NCI-H2227 (cell line): ENCODE measurements around the gene TBC1D24.
"Not testable (repeated sequence)": the region's sequence is repeated elsewhere in the genome, so short reads cannot be mapped to it uniquely, and the experiment has no call there.

ENCODE experiments used
- DNase-seq: peaks from one replicate; lab custom pipeline; 2025; ENCODE audit not compliant: unreplicated experiment; lab: John Stamatoyannopoulos, UW

Gene TBC1D24

GRCh38 chr16:2468233-2468724 is 6.6 kb upstream of the TBC1D24 start:
- no peak for DNase-seq

GRCh38 chr16:2468725-2469398 is 6.1 kb upstream of the TBC1D24 start:
- no peak for DNase-seq

- no peak for DNase-seq
Measured at GRCh38 chr16:2469399-2470233, 5.3 kb upstream of the TBC1D24 start.

- DNase-seq, result no peak
Measured at GRCh38 chr16:2470234-2470601, 4.7 kb upstream of the TBC1D24 start.

GRCh38 chr16:2470603-2471015 is 4.3 kb upstream of the TBC1D24 start:
- DNase-seq, result peak; percentile 62

- DNase-seq, result peak; percentile 87
Measured at GRCh38 chr16:2471016-2471652, 3.8 kb upstream of the TBC1D24 start, which contains the start of gene NTN3. Gene NTN3, plus strand, starts transcription at chr16:2471297. Its CDS starts 405 bp downstream, at chr16:2471702.

- DNase-seq, result no peak
Measured at GRCh38 chr16:2471653-2472487, 3.1 kb upstream of the TBC1D24 start.

- DNase-seq, result no peak
Measured at GRCh38 chr16:2472488-2472864, 2.5 kb upstream of the TBC1D24 start.

- DNase-seq, result no peak
Measured at GRCh38 chr16:2472885-2473445, 2.0 kb upstream of the TBC1D24 start.

GRCh38 chr16:2473446-2473926 is 1.4 kb upstream of the TBC1D24 start:
- DNase-seq, result peak; percentile 61

- peak; percentile 60 for DNase-seq
Measured at GRCh38 chr16:2473999-2474876, 689 bp upstream of the TBC1D24 start.

- DNase-seq, result peak; percentile 50
Measured at GRCh38 chr16:2475413-2476344, 752 bp downstream of the TBC1D24 start.

GRCh38 chr16:2476345-2476720 is 1.4 kb downstream of the TBC1D24 start:
- no peak for DNase-seq

- no peak for DNase-seq
Measured at GRCh38 chr16:2476741-2477140, 1.8 kb downstream of the TBC1D24 start.

- no peak for DNase-seq
Measured at GRCh38 chr16:2477327-2477726, 2.4 kb downstream of the TBC1D24 start.

GRCh38 chr16:2478279-2478678 is 3.4 kb downstream of the TBC1D24 start:
- peak; percentile 45 for DNase-seq

GRCh38 chr16:2479996-2480395 is 5.1 kb downstream of the TBC1D24 start:
- not testable (repeated sequence) for DNase-seq

GRCh38 chr16:2480948-2481347 is 6.0 kb downstream of the TBC1D24 start:
- no peak for DNase-seq
